EL (cell line): ENCODE data around the gene PIP5K1B.

Experiments used
- DNase-seq: peaks from one replicate; pipeline ENCODE4 v3.0.0-alpha.2; 2016

PIP5K1B gene

DNA sequence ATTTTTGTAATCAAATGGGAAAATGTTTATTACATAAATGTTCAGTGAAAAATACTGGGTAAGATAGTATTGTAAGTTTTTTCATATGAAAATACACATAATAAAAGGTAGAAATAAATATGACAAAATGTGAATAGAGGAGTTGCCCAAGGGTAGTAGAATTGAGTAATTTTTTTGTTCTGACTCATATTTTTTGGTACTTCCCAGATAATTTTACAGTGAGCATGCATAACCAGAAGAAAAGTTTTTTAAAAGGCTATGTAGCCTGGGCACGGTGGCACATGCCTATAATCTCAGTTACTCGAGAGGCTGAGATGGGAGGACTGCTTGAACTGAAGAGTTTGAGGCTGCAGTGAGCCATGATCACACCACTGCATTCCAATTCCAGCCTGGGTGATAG is 116.9 kb downstream of the PIP5K1B start:
- DNase-seq, result no peak

DNA sequence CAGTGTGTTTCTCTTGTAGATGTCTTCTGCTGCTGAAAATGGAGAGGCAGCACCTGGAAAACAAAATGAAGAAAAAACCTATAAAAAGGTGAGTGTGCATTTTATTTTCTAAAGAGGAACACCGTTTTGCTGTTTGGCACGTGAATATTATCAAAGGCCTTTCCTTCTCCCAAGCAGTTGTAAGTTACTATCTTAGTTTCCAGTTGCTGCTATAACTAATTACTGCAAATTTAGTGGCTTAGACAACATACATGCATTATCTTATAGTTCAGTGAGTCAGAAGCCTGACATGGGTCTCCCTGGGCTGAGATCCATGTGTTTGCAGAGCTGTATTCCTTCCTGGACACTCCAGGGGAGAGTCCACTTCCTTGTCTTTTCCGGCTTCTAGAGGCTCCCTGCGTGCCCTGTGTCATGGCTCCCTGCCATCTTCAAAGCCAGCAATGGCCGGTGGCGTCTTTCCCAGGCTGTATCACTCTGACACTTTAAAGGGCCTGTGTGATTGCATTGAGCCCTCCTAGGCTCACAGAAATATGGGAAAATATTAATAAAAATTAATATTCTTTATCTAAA is 117.6 kb downstream of the PIP5K1B start:
- no peak for DNase-seq

DNA sequence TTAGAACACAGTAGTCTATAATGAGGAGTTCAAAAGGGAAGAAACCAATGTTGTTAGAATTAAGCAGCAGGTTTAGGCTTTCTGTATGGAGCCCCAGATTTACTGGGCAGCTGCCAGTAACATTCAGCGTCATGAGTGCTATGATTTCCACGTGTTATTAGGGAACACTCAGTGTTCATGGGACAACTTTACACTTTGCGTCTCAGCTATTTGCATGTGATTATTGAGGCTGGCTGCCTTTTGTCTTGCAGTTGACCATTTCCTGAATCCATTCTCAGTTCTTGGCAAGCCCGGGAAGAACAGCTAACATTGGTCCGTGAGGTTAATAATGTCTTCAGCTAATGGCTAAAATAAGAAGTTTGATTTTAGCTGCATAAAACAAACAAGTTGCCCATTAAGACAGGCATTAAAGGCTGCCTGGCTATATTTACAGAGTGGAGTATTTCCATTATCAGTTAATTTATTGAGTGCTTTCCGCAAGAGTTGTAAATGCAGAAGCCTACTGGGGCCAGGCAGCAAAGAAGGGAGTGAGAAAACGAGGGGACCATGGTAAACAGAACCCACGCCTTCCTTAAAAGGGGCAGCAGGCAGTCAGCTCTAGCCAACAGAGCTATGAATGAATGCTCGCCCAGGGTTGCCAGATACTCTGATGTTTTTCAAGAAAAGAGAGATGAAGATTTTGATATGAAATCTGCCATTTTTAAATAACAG is 120.9 kb downstream of the PIP5K1B start:
- DNase-seq, result no peak

DNA sequence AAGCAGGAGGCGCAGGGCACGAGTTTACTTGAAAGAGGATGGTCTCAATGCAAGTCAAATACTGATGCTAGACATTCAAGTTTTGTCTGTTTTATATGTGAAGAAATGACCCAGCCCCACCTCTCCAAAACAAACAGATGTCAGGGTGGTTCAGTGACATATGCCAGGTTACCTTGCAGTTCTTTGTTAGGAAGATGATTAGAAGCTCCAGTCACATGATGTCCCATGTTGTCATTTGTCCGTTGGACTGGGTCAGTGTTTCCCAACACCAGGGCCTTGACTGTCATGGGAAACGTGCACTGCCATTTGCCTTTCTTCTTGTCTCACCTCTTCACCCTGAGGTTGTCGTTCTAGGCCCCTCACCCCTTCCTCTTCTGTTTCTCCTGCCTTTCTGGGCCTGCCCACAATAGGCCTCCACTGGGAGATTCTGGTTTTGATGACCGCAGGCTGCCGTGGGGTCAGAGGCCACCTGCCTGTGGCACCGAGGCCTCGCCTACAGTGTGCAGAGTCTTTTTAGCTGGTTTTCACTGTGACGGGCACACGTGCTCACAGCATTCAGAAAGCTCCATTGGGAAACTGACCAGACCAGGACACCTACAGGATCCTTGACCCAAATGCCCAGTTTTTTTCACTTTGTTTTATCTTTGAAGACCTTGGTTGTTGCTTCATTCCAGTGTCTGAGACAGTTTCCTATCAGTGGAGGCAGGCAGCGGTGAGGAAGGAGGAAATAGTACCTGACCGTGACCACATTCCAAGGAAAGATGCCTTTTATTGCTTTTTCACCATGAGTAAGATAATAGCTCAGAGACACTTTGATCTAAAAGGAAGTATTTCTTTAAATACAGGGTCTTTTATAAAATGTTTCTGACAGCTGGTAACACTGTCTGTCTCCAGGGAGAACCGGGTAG is 123.1 kb downstream of the PIP5K1B start:
- no peak for DNase-seq

DNA sequence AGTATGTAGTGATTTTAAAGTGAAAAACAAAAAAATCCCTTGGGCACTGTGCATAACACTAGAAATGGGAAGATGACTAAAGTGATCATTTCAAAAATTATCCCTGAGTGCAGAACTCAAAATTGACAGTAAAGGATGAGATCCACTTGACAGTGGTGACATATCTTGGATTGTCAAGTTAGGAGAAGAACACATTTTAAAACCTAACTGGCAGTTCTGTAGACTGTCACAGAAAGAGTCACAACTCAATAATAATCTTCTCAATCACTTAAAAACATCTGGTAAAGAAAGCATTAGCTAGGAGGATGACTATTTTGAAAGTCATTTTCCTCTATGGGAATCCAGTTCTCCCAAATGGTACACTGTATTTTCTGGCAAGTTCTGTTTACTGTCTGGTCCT is 127.1 kb downstream of the PIP5K1B start:
- DNase-seq, result no peak

DNA sequence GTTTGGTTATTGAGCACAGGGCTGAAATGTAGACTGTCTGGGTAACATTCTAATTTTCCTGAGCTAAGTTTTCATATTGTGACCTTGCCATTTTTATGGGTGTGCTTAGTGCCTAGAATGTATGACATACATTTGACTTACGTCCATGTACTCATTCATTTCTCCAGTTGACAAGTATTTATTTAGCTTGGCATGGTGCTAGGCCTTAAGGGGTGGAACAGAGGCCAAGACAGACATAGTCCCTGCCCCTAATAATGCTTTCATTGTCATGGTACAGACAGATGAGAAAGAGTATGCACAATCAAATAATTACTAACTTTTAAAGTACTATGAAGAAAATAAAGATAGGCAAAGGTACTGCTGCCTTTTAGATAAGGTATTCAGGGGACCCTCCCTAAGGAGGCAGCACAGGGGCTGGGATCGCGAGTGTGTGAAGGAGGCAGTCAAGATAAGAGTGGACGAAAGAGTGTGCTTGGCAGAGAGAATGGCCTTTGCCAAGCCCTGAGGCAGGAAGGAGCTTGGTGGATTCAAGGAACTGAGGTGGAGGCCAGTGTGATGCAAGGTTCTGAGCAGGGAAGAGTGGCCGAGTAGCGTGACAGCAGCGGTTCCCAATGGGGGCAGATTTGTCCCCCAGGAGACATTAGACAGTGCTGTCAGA is 128.0 kb downstream of the PIP5K1B start:
- DNase-seq, result no peak

DNA sequence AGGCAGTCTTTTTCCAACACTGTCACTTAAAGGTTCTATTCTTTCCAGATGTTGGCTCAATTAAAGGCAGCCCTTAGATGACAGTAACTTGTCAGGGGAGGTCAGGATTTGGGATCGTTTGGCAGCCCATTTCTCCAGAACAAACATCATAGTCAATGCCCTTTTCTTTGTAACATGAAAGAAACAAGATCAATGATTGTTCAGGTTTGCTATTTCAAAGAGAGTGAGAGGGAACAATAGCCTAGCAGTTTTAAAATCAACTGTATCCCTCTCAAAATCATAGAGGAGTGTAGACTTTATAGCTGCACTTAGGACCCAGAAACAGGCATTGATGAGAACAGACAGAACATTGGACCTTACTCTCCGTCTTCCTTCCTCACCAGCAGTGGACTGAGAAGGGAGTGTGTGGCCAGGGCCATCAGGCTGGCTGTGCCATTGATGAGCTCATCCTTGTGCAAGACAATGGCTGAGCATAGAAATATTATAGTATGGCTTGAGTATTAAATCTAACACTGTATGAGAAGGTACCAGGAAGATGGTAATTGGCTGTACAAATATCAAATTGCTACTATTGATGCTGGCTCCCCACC is 130.0 kb downstream of the PIP5K1B start:
- no peak for DNase-seq

DNA sequence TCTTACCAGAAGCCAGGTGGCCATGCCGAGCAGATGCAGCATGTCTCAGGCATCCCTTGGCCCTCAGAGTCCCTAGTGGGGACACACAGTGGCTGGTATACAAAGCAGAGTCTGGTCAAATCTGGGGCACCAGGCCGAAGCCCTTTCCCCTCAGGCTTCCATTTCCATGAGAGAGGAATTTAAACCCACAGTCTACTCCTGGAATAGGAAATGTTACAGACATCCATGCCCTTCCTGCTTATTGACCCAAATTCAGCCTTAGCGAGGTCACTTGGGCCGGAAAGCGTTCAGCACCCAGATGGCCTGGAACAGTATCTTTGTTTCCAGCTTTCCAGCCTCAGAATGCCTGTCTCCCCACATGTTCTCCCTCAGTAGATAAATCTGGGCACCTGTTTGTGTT is 131.7 kb downstream of the PIP5K1B start:
- no peak for DNase-seq

DNA sequence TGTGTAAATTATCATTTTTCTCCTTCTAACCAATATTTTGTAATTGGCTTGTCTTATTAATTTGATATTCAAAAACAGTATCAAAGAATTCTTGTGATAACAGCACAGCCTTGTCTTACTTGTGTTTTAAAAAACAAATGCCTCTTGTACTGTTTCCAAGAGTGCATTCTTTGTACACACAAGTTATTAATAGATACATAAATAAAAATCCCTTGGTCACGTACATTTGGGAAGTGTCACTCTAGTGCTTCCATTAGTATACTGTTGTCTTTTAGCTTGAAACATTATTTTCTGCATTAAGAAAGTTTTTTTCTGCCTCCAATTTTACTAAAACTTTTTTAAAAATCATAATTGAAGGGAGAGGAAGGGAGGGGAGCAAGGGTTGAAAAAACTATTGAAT is 133.2 kb downstream of the PIP5K1B start:
- DNase-seq, result no peak

DNA sequence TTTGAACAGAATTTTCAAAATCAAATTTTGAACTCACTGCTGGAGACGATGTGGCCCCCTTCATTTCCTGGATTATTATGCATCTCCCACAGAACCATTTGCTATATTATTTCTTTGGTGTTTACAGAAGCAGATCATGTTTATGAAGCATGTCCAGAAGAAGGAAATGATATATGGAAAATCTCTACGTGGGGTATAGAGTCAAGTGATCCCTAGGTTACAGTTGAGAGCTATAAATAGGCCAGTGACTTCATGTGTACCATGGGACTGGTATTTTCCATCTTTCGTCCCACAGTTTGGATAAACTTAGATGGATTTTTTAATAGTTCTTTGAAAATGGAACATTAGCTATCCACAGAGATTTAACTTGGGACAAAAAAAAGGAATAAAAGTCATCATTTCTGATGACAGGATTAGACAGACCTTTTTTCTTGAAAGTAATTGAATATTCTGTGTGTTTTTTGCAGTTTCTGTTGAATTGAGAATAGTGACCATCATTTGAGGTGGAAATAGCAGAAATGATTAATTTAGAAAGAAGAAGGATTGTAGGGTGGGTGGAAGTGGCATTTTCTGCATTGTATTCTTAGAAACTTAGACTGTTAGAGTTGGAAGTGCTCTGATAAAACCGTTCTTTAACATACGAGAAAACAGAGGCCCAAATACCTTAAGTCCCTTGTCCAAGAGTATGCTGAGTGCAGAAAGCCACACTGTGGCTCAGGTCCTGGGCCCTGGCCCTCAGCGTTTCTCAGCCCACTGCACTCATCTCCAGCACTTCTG is 136.4 kb downstream of the PIP5K1B start:
- DNase-seq, result no peak

DNA sequence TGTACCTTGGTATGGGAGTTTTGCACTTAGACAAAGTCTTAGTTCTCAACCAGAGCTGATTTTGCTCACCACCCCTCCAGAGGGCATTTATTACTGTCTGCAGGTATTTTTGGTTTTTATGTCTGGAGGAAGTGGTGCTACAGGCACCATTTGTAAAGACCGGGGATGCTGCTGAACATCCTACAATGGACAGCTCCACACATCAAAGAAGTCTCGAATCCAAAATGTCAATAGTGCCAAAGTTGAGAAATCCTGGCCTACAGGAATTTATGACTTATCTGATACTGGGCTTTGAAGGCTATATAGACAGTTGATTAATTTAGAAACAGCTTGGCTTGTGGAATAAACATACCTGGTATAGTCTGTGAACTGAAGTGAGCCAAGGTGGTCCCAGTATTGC is 137.5 kb downstream of the PIP5K1B start:
- no peak for DNase-seq

DNA sequence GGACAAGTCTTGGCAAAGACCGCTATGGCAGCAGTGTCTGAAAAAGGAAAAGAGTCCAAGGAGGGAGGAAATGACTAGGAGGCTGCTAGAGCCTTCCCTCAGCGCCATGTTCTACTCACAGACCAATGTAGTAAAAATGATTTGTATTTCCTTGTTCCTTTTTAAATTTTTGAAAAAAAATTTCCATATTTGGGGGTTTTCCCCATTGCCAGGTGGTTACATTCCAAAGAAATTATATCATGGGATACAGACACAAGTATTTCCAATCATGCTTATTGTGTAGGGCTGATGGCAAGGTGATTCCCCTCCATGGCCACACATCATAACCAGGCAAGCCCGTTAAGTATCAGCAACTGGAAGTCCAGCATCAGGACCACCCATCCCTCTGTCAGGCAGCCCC is 138.2 kb downstream of the PIP5K1B start:
- no peak for DNase-seq

DNA sequence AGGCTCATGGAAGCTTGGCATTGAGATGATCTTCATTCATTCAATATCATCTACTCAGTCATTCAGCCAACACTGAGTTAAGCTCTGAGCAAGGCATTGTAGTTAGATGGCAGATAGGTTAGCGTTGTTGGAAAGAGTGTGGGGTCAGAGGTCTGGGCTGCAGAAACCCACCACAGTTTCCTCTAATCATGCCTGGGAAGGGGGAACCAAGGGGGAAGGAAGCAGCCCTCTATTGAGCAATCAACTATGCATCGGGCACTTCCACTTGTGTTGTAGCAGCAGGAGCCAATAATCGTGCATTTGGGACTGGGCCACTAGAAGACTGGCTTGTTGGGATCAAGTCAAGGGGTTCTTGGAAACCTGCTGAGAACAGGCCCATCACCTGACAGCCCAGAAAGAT is 139.1 kb downstream of the PIP5K1B start:
- no peak for DNase-seq

DNA sequence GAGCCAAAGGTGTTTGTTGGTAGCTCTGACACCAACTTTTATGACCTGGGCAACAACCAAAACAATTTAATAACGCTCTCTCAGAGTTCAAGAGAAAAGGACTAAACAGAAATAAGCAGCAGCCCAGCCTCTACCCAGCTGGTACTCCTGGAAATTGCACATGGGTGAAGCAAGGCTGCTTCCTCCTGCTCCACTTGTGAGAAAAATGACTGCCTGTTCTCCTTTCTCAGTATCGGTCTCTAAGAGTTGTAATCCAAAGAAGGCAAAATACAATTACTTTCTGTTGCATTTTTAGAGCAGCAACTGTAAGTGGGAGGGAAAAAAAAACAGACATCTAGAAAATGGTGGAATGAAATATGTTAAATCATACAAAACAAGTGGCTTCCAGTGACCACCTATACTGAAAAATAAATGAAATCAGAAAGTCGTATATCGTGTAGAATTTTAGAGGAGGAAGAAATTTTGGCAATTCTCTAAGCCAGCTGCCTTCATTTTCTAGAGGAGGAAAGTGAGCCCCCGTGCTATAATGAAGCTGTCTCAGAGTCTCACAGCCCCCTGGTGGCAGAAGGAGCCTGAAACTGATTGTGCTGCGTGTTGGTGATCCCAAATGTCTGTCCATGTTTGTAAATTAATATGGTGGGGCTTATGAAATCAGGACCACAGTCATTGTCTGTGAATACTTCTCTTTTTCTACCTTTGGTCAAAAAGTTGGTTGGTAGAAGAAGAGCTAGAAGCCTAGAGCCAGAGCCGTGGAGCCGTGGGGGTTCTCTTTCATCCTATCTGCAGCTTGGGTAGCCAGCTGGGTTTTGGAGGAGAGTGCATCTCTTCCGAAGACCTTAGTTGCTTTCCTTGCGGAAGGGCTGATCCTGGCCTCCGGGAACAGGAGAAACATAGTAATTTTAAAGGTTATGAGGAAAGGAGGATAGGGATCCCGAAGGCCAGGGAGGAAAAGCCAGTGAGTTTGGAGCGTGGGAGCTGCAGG is 139.9 kb downstream of the PIP5K1B start:
- DNase-seq, result peak; percentile 15

DNA sequence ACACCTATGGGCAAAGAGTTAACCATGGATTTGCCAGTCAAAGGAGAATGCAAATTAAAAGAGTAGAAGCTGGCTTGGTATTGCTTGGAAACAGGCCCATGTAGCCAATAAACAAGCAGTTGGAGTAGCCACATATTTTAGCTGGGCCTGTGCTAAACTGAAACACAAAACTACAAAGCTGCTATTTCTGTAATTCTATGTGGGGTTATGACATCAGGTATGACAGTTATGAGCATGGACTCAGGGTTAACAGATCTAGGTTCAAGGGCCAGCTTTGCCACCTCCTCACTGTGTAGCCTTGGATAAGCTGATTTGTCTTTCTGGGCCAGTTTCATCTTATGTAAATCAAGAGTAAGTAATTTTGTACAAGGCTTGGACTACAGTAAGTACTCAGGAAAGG is 142.7 kb downstream of the PIP5K1B start:
- no peak for DNase-seq

DNA sequence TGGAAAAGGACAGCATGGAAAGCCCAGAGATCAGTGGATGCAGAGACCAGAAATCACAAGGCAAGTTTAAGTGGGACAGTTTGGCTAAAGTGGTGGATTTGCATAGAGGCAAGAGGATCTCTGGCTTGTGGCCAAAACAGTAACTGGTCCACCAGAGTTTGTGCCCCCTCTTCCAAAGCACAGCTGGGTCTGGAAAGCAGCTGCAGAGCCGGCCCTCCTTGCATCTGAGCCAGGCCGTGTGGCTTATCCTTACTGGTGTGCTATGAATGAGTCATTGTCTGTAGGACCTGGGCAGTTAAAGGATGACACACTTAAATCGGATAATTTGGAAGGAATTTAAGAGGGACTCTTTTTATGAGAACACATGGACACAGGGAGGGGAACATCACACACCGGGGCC is 146.6 kb downstream of the PIP5K1B start:
- peak; percentile 6 for DNase-seq

DNA sequence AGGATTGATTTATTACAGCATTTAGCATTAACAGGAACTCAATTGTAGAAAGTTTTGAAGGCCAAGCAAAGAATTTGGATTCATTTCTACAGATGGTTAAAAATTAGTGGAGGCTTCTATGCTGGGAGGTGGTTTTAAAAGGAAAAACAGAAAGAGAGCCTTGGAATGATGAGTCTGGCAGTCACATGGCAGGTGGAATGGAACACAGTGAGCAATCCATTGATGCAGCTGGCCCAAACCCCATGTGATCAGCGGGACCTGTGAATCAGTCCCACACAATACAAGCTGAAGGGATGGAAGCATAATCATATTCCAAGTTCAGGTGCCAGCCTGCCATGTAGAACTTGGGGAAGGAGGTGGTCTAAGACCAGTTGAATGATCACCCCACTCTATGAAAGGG is 147.9 kb downstream of the PIP5K1B start:
- no peak for DNase-seq

DNA sequence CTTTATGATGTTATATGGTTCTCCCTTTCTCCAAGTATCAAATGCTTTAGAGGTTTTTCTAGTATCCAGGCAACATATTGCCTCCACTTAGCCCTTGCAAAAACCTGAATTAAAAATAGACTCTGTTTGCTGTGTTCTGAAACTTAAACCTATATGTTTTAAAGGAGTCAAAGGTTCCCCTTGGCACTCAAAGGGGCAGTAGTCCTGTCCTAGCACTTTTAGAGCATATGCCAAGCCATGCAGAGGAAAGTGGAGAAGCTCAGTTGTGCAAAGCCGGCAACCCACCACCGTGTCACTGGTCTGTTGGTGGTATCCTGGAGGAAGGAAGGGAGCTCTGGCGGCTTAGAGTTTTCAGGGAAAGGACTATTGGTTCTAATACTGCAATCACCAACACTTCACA is 154.3 kb downstream of the PIP5K1B start:
- no peak for DNase-seq

DNA sequence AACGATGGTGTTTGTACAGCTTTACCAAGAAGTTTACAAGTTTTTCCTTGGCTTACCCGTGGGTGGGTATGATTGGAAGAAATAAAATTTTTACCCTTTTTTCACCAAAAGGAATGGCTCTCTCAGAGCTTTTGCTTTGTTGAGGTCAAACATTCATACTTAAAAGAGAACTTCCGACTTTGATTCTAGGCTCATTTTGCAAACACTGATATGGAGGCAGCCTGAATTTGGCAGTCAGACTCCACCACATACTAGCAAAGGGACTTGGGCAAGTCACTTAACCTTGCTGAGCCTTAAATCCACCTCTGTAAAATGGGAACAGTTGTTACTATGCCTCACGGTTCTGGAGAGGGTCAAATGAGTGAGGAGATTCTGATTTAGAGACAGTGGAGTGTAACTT is 155.4 kb downstream of the PIP5K1B start:
- no peak for DNase-seq

DNA sequence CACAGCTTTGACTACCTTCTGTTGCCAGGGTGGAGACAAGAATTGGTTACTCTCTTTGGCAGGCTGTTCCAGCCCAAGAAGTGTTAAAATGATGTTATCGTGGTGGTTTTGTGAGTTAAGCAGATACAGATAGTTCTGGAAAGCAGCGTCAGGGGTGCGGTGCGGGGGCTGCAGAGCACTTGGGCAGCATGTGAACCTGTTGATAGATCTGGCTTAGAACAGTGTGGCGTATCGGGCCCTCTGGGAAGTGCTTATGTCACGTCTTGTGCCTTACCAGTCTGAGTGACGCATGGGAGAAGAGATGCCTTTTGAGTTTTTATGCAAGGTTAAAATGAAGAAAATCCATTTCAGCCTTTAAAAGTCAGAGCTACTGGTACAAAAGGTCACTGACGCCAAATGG is 156.4 kb downstream of the PIP5K1B start:
- no peak for DNase-seq

DNA sequence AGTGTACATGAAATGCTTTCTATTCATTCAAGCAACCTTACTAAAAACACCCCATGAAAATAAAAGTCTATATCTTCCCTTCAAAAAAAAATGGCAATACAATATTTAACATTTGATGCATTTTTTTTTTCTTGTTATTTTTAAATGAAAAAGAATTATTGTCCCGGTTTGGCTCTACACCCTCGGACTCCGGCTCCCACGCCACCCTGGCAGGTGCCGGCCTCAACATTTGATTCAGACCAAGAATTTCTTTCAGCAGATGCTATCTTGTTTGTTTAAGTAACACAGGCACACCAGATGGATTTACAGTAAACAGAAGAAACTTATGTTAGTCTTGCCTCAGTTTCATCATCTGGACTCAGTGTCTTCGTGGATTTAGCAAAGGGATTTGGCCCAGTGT is 162.0 kb downstream of the PIP5K1B start:
- DNase-seq, result no peak
